Measurements from ENCODE around the gene TRIM22. TPM values are rescaled to one million over a fixed set of nuclear protein-coding genes. Genes with fewer than 3 reads are reported as not detected.

The TRIM22 gene
- total and polyA plus RNA-seq, 12 donors, result 8.1 to 52.6 (median 17.6) TPM

DNA sequence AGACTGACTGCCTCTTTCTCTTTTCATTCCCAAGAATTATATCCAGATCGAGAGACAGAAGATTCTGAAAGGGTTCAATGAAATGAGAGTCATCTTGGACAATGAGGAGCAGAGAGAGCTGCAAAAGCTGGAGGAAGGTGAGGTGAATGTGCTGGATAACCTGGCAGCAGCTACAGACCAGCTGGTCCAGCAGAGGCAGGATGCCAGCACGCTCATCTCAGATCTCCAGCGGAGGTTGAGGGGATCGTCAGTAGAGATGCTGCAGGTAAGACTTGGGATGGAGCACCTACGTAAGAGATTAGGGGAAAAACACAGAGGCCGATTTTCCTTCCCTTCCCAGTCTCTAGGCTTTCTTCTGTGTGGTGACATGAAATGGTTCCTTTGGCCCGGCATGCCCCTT lies 8.7 kb downstream of the TRIM22 start:
- TF ChIP-seq, protein P1, sequence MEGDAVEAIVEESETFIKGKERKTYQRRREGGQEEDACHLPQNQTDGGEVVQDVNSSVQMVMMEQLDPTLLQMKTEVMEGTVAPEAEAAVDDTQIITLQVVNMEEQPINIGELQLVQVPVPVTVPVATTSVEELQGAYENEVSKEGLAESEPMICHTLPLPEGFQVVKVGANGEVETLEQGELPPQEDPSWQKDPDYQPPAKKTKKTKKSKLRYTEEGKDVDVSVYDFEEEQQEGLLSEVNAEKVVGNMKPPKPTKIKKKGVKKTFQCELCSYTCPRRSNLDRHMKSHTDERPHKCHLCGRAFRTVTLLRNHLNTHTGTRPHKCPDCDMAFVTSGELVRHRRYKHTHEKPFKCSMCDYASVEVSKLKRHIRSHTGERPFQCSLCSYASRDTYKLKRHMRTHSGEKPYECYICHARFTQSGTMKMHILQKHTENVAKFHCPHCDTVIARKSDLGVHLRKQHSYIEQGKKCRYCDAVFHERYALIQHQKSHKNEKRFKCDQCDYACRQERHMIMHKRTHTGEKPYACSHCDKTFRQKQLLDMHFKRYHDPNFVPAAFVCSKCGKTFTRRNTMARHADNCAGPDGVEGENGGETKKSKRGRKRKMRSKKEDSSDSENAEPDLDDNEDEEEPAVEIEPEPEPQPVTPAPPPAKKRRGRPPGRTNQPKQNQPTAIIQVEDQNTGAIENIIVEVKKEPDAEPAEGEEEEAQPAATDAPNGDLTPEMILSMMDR (IDR thresholded peaks at IDR 0.05), result no peak
- 91 to 93% methylated on average over 7 of the region's 7 CpGs for WGBS, 2 donors
- no peaks in the 10 kb centered on the region for H3K27me3 ChIP-seq
- no peak for DNase-seq
- no peak overlapping the region for H3K27ac ChIP-seq
- H3K4me1 ChIP-seq, result peaks cover 0 to 38% (median 7%) of the 10 kb centered on the region in 9 donors
- H3K36me3 ChIP-seq, result peaks cover 0 to 87% (median 22%) of the 10 kb centered on the region in 9 donors
- no peak overlapping the region for H3K4me3 ChIP-seq
- intact Hi-C loops (cut with DNase I), result loop anchor here in 1 of 10 donors (5.0 kb wide), 1 partner anchor 109 kb away; the partner anchor contains the start of gene OR52N2
- ATAC-seq, result no peak
- H3K9me3 ChIP-seq, result no peaks in the 10 kb centered on the region

DNA sequence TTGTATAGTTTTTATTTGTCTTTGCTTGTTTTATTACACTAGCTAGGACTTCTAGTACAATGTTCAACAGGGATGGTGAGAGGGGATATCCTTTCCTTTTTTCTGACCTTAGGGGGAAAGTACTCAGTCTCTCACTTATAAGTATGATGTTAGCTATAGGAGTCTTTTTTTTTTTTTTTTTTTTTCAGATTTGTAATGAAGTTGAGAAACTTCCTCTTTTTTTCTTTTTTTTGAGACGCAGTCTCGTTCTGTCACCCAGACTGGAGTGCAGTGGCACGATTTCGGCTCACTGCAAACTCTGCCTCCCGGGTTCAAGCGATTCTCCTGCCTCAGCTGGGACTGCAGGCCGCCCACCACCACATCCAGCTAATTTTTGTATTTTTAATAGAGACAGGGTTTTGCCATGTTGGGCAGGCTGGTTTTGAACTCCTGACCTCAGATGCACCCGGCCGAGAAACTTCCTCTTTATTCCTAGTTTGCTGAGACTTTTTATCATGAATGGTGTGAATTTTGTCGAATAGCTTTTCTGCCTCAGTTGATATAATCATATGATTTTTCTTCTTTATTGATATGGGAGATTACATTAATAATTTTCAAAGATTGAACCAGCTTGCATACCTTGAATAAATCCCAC lies 10.9 kb downstream of the TRIM22 start:
- DNase-seq (no peak), ATAC-seq (no peak)
- no peaks in the 10 kb centered on the region for H3K9me3 ChIP-seq
- intact Hi-C loops (cut with DNase I), result no loop called here
- H3K27me3 ChIP-seq, result no peaks in the 10 kb centered on the region
- H3K27ac ChIP-seq, result peak overlapping the region in 1 of 10 donors; percentile 64
- H3K4me1 ChIP-seq, result peaks cover 0 to 27% (median 0%) of the 10 kb centered on the region in 9 donors
- H3K4me3 ChIP-seq, result peak overlapping the region in 1 of 10 donors; percentile 33
- TF ChIP-seq, protein P1 (IDR thresholded peaks at IDR 0.05), result no peak
- H3K36me3 ChIP-seq, result peaks cover 0 to 97% (median 29%) of the 10 kb centered on the region in 9 donors
- WGBS, 2 donors, result 86 to 91% methylated on average over 10 of the region's 10 CpGs

DNA sequence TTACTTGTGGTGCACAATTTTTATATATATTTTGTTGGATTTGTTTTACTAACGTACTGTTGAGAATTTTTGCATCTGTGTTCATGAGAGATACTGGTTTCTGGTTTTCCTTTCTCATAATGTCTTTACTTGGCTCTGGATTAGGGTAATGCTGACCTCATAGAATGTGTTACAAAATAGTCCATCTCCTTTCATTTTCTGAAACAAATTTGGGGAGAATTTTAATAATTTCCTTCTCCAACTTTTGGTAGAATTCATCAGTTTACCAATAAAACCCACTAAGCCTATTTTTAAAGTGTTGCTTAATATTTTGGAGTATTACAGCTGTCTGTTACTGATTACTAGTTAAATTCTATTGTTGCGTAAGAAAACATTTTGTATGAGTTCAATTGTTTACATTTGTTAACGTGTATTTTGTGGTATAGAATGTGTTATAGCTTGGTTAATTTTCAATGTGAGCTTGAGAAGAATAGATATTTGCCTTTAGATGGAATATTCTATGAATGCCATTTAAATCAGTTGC lies 11.5 kb downstream of the TRIM22 start:
- Histone ChIP-seq H3K4me3 (no peak overlapping the region), H3K27ac (no peak overlapping the region), H3K9me3 (no peaks in the 10 kb centered on the region), H3K27me3 (no peaks in the 10 kb centered on the region), H3K36me3 (peaks cover 0 to 100% (median 29%) of the 10 kb centered on the region in 9 donors), H3K4me1 (peaks cover 0 to 25% (median 0%) of the 10 kb centered on the region in 9 donors)
- ATAC-seq (no peak), DNase-seq (no peak)
- TF ChIP-seq, protein P1 (IDR thresholded peaks at IDR 0.05), result no peak
- intact Hi-C loops (cut with DNase I), result no loop called here
- WGBS, 2 donors, result 55 to 67% methylated on average over 3 of the region's 3 CpGs

DNA sequence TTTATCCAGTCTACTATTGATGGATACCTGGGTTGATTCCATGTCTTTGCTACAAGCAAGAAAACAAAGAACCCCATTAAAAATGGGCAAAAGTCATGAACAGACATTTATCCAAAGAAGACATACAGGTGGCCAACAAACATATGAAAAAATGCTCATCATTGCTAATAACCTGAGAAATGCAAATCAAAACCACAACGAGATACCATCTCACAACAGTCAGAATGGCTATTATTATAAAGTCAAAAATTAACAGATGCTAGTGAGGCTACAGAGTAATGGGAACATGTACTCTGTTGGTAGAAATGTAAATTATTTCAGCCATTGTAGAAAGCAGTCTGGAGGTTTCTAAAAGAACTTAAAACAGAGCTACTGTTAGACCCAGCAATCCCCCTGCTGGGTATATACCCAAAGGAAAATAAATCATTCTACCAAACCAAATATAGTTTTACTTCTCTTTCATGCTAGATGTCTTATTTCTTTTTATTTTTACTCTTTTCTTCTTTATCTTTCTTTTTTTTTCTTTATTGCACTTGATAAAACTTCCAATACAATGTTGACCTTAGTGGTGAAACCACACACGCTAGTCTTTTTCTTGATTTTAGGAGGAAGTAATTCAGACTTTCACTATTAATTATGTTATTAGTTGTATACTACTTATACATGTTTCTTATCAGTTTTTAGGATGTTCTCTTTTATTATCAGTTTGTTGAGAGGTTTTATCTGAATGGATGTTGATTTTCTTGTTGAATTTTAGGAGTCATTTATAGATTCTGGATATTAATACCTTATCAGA lies 14.3 kb downstream of the TRIM22 start:
- peaks cover 0 to 21% (median 0%) of the 10 kb centered on the region in 9 donors for H3K4me1 ChIP-seq
- DNase-seq, result no peak
- intact Hi-C loops (cut with DNase I), result no loop called here
- H3K27me3 ChIP-seq, result no peaks in the 10 kb centered on the region
- H3K4me3 ChIP-seq, result no peak overlapping the region
- WGBS, 2 donors, result 90 to 91% methylated on average over 2 of the region's 2 CpGs
- TF ChIP-seq, protein P1 (IDR thresholded peaks at IDR 0.05), result no peak
- ATAC-seq, result no peak
- H3K36me3 ChIP-seq, result peaks cover 0 to 100% (median 39%) of the 10 kb centered on the region in 9 donors
- H3K9me3 ChIP-seq, result no peaks in the 10 kb centered on the region
- no peak overlapping the region for H3K27ac ChIP-seq

All from heart right ventricle (tissue), 16 donors.